ENCODE results near the gene FRY. TPM values are rescaled to one million over a fixed set of nuclear protein-coding genes. Genes with fewer than 3 reads are reported as not detected.

FRY gene
- total RNA-seq, 4 donors from 2014 or later: 27.4 to 50.4 (median 39.4) TPM

DNA sequence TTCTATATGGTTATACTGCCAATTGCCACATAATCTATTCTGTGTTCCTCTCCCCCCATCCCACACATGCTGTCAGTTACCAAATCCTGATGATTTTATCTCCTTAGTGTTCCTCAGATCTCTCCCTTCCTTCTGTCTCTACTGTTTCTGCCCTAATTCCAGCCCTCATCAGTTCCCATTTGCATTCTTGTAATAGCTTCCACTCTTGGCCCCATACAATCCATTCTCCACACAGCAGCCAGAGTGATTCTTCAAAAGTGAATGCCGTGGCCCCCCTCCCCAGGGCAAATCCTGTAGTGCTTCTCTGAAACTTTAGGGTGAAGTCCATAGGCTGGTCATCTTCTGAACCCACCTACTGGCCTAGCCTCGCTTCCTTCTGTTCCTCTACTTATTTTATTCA lies 169.2 kb downstream of the FRY start:
- Histone ChIP-seq H3K4me1 (no peaks in the 10 kb centered on the region), H3K36me3 (no peaks in the 10 kb centered on the region), H3K27ac (no peak overlapping the region), H3K4me3 (replicated peaks in 1 of 3) (no peak overlapping the region), H3K9me3 (no peaks in the 10 kb centered on the region), H3K27me3 (no peaks in the 10 kb centered on the region)
- DNase-seq: no peak
- 94 to 95% methylated on average over 2 of the region's 2 CpGs for WGBS, 2 donors
- intact Hi-C loops (cut with DNase I): no loop called here
- no peak for TF ChIP-seq POLR2A (IDR thresholded peaks at IDR 0.05)
- TF ChIP-seq, protein P1, sequence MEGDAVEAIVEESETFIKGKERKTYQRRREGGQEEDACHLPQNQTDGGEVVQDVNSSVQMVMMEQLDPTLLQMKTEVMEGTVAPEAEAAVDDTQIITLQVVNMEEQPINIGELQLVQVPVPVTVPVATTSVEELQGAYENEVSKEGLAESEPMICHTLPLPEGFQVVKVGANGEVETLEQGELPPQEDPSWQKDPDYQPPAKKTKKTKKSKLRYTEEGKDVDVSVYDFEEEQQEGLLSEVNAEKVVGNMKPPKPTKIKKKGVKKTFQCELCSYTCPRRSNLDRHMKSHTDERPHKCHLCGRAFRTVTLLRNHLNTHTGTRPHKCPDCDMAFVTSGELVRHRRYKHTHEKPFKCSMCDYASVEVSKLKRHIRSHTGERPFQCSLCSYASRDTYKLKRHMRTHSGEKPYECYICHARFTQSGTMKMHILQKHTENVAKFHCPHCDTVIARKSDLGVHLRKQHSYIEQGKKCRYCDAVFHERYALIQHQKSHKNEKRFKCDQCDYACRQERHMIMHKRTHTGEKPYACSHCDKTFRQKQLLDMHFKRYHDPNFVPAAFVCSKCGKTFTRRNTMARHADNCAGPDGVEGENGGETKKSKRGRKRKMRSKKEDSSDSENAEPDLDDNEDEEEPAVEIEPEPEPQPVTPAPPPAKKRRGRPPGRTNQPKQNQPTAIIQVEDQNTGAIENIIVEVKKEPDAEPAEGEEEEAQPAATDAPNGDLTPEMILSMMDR (IDR thresholded peaks at IDR 0.05): no peak

- WGBS, 2 donors: 91 to 93% methylated on average over 4 of the region's 4 CpGs
- Histone ChIP-seq H3K36me3 (no peaks in the 10 kb centered on the region), H3K4me1 (no peaks in the 10 kb centered on the region), H3K9me3 (no peaks in the 10 kb centered on the region), H3K4me3 (replicated peaks in 1 of 3) (no peak overlapping the region), H3K27ac (no peak overlapping the region), H3K27me3 (no peaks in the 10 kb centered on the region)
- DNase-seq: no peak
- intact Hi-C loops (cut with DNase I): no loop called here
- TF ChIP-seq, protein P1 (IDR thresholded peaks at IDR 0.05): no peak
- no peak for TF ChIP-seq POLR2A (IDR thresholded peaks at IDR 0.05)
Measured at GRCh38 chr13:32201809-32202208, 170.2 kb downstream of the FRY start.

- intact Hi-C loops (cut with DNase I): no loop called here
- no peak overlapping the region for H3K4me3 ChIP-seq (replicated peaks in 1 of 3)
- H3K9me3 ChIP-seq: no peaks in the 10 kb centered on the region
- no peaks in the 10 kb centered on the region for H3K36me3 ChIP-seq
- no peak overlapping the region for H3K27ac ChIP-seq
- DNase-seq: no peak
- 88 to 93% methylated on average over 6 of the region's 6 CpGs for WGBS, 2 donors
- no peaks in the 10 kb centered on the region for H3K4me1 ChIP-seq
- TF ChIP-seq, protein P1 (IDR thresholded peaks at IDR 0.05): no peak
- TF ChIP-seq POLR2A (IDR thresholded peaks at IDR 0.05): no peak
- no peaks in the 10 kb centered on the region for H3K27me3 ChIP-seq
Measured at GRCh38 chr13:32202268-32202667, 170.7 kb downstream of the FRY start.

DNA sequence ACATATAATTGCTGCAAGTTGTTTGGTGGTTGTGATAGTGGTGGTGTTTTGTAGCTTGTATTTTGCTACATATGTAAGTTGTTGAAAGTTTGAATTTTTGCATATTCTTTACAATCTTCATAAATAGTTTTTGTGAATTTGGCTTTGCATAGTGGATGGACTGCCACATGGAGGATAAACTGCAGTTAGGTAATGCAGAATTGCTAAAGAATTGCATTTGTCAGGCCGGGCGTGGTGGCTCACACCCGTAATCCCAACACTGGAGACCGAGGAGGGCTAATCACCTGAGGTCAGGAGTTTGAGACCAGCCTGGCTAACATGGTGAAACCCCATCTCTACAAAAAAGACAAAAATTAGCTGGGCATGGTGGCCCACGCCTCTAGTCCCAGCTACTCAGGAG lies 171.6 kb downstream of the FRY start:
- H3K27me3 ChIP-seq: no peaks in the 10 kb centered on the region
- no peaks in the 10 kb centered on the region for H3K9me3 ChIP-seq
- no peaks in the 10 kb centered on the region for H3K36me3 ChIP-seq
- 92 to 97% methylated on average over 5 of the region's 5 CpGs for WGBS, 2 donors
- H3K4me1 ChIP-seq: no peaks in the 10 kb centered on the region
- DNase-seq: no peak
- H3K27ac ChIP-seq: no peak overlapping the region
- TF ChIP-seq POLR2A (IDR thresholded peaks at IDR 0.05): no peak
- TF ChIP-seq, protein P1 (IDR thresholded peaks at IDR 0.05): no peak
- intact Hi-C loops (cut with DNase I): no loop called here
- H3K4me3 ChIP-seq (replicated peaks in 1 of 3): no peak overlapping the region

DNA sequence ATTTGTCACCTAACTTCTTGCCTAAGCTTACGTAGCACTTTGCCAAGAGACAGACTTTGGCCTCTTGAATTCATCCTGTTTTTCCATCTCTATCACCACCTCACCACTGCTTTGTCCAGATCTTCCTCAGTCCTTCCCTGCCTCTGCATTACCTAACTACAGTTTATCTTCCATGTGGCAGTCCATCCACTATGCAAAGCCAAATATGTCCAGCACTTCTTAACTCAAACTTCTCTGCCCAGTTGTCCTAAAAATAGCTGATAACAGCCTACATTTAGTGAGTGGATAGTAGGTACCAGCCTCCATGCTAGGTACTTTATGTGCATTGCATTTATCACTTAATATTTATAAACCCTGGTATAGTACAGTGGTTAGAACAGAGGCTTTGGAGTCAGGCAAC lies 172.2 kb downstream of the FRY start:
- WGBS, 2 donors: 95 to 100% methylated on average over 1 of the region's 1 CpG
- Histone ChIP-seq H3K4me1 (no peaks in the 10 kb centered on the region), H3K9me3 (no peaks in the 10 kb centered on the region), H3K27ac (no peak overlapping the region), H3K4me3 (replicated peaks in 1 of 3) (no peak overlapping the region), H3K27me3 (no peaks in the 10 kb centered on the region), H3K36me3 (no peaks in the 10 kb centered on the region)
- DNase-seq: no peak
- TF ChIP-seq, protein P1 (IDR thresholded peaks at IDR 0.05): no peak
- TF ChIP-seq POLR2A (IDR thresholded peaks at IDR 0.05): no peak
- intact Hi-C loops (cut with DNase I): no loop called here
